ENCODE results near the gene DNAH14. TPM values are rescaled to one million over a fixed set of nuclear protein-coding genes. Genes with fewer than 3 reads are reported as not detected.

DNAH14 gene
- total and polyA plus RNA-seq, 9 of the 15 experiments (the other 6 are each of a cell fraction or from before 2014, with no cell fraction given) = 58.4 to 142 (median 98.4) TPM

DNA sequence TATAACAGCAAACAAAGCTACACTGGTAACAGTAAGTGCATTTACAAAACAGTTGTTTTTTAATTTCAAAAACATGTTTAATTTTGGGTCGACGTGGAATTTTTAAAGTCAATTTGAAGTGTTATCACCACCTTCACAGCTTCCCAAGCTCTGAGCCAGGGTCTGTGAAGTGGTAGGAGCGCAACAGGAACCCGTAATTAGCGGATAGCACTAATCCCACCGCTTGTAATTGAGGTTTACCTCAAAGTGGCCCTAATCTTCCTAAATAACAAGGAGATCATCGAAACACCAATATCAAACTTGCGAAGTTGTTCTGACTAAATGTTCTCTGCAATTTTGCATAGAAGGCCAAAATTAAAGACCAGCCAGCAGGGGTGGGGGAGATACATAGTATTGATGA, 479.6 kb downstream of the DNAH14 start:
- H3K4me1 ChIP-seq (replicated peaks in 1 of 2; ENCODE audit: control insufficient read depth in 2 of 2, insufficient read depth in 2 of 2, low read length in 2 of 2) = no peaks in the 10 kb centered on the region
- ChIA-PET POLR2A (interaction anchor here (0.9 to 4.4 kb wide), 6 partner anchors 8 to 19 kb away, joined by 3 to 17 read pairs (median 6); no protein-coding TSS in a partner anchor), CTCF (ENCODE audit: low intra/inter-chr PET ratio) (no interaction called here)
- no peak overlapping the region for H3K27ac ChIP-seq (ENCODE audit: extremely low read depth, low read depth, low read length)
- no peak for DNase-seq (ENCODE audit: extremely low read depth in 1 of 4, low spot score in 3 of 4)
- H3K79me2 ChIP-seq (ENCODE audit: control insufficient read depth, insufficient read depth, low read length) = peaks cover 39% of the 10 kb centered on the region
- no peaks in the 10 kb centered on the region for H3K27me3 ChIP-seq (ENCODE audit: control insufficient read depth in 2 of 2, insufficient read depth in 2 of 2, low read length in 2 of 2)
- H4K20me1 ChIP-seq (replicated peaks; ENCODE audit: control insufficient read depth, insufficient read depth, low read length) = no peaks in the 10 kb centered on the region
- intact Hi-C loops (cut with micrococcal nuclease) (no loop called here), in situ Hi-C loops (cut with MboI) (no loop called here)
- FAIRE-seq = no peak
- no peak overlapping the region for H3K4me2 ChIP-seq (ENCODE audit: insufficient read depth, low read length)
- ATAC-seq = no peak
- WGBS (ENCODE audit: insufficient coverage, low coverage, missing lambda C conversion rate) = 87% methylated on average over 8 of the region's 8 CpGs
- H3K9me1 ChIP-seq (ENCODE audit: control insufficient read depth, insufficient read depth, low read length) = no peaks in the 10 kb centered on the region
- no peak overlapping the region for H2AFZ ChIP-seq (ENCODE audit: low read depth, low read length)
- BruUV-seq (replicated peaks) = no TSS peak
- no peaks in the 10 kb centered on the region for H3K9me3 ChIP-seq (replicated peaks; ENCODE audit: control insufficient read depth, insufficient read depth, low read depth, low read length)
- peaks cover 99% of the 10 kb centered on the region for H3K36me3 ChIP-seq (ENCODE audit: control insufficient read depth, insufficient read depth, low read length)
- no peak overlapping the region for H3K4me3 ChIP-seq
- no peak overlapping the region for H3K9ac ChIP-seq (ENCODE audit: insufficient read depth in 1 of 2, low read depth in 2 of 2, low read length in 2 of 2)
- TF ChIP-seq, protein P1, sequence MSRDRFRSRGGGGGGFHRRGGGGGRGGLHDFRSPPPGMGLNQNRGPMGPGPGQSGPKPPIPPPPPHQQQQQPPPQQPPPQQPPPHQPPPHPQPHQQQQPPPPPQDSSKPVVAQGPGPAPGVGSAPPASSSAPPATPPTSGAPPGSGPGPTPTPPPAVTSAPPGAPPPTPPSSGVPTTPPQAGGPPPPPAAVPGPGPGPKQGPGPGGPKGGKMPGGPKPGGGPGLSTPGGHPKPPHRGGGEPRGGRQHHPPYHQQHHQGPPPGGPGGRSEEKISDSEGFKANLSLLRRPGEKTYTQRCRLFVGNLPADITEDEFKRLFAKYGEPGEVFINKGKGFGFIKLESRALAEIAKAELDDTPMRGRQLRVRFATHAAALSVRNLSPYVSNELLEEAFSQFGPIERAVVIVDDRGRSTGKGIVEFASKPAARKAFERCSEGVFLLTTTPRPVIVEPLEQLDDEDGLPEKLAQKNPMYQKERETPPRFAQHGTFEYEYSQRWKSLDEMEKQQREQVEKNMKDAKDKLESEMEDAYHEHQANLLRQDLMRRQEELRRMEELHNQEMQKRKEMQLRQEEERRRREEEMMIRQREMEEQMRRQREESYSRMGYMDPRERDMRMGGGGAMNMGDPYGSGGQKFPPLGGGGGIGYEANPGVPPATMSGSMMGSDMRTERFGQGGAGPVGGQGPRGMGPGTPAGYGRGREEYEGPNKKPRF (IDR thresholded peaks at IDR 0.05; ENCODE audit: low read depth, low read length) = no peak
- TF ChIP-seq PHF20 (IDR thresholded peaks at IDR 0.05; ENCODE audit: partially characterized antibody) (no peak), SMAD2 (IDR thresholded peaks at IDR 0.05; ENCODE audit: low read depth, low read length) (no peak), SLC30A9 (CRISPR knock-in tag; IDR thresholded peaks at IDR 0.05) (0 out of 2 replicates have a peak, but pooled peaks have one; percentile 9), ZNF764 (CRISPR knock-in tag; IDR thresholded peaks at IDR 0.05; ENCODE audit: low read depth) (no peak), TFAM (CRISPR knock-in tag; conservative IDR thresholded peaks at IDR 0.05) (no peak), BRF1 (IDR thresholded peaks at IDR 0.05; ENCODE audit: borderline replicate concordance, extremely low read depth, insufficient read length) (no peak)
- TF ChIP-seq, protein P2, sequence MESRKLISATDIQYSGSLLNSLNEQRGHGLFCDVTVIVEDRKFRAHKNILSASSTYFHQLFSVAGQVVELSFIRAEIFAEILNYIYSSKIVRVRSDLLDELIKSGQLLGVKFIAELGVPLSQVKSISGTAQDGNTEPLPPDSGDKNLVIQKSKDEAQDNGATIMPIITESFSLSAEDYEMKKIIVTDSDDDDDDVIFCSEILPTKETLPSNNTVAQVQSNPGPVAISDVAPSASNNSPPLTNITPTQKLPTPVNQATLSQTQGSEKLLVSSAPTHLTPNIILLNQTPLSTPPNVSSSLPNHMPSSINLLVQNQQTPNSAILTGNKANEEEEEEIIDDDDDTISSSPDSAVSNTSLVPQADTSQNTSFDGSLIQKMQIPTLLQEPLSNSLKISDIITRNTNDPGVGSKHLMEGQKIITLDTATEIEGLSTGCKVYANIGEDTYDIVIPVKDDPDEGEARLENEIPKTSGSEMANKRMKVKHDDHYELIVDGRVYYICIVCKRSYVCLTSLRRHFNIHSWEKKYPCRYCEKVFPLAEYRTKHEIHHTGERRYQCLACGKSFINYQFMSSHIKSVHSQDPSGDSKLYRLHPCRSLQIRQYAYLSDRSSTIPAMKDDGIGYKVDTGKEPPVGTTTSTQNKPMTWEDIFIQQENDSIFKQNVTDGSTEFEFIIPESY (CRISPR knock-in tag; IDR thresholded peaks at IDR 0.05) = peak; percentile 47; the same call in 1 of the 2 replicates
- TF ChIP-seq, protein P3, sequence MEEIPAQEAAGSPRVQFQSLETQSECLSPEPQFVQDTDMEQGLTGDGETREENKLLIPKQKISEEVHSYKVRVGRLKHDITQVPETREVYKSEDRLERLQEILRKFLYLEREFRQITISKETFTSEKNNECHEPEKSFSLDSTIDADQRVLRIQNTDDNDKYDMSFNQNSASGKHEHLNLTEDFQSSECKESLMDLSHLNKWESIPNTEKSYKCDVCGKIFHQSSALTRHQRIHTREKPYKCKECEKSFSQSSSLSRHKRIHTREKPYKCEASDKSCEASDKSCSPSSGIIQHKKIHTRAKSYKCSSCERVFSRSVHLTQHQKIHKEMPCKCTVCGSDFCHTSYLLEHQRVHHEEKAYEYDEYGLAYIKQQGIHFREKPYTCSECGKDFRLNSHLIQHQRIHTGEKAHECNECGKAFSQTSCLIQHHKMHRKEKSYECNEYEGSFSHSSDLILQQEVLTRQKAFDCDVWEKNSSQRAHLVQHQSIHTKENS (CRISPR knock-in tag; IDR thresholded peaks at IDR 0.05) = no peak

All from K562 (cell line).